ENCODE results near the gene STK24. TPM values are rescaled to one million over a fixed set of nuclear protein-coding genes. Genes with fewer than 3 reads are reported as not detected.

STK24 gene
- total RNA-seq, 1 experiment from 2014 or later = 107 TPM

DNA sequence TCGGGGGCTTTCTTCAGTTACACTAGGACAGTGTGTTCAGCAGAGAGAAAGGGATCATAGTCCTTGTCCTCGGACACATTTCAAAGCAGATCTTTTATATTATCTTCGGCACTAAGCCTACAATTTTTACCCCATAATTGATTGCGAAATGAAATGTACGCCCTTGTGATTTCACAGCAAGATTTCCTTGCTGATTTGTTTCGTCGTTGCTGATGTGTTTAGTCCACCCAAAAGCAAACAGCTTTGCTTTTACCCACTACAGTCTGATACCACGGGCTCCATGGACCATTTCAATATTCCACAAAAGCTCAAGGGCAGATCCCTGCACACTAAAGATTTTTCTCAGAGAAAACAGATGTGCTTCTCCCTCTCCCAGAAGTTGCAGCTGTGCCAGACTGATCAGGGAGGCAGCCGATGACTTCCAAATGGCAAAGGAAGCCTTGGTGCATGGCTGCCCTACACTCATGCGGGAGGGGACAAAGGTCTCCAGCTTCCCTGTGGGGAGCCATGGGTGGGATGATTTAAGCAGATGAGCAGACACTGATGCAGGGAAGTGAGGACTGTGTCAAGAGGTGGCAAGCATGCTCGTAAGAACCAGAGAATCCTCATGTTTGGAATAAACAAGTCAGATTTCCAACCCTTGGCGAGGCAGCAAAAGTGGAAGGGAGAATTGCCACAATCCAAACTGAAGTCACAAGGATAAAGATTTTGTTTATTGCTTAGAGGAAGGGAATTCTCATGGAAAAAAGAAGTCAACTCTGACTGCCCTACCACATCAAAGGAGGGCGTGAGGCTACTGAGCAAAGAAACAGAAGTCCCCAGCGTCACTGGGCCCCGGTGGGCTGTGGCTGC lies 81.1 kb downstream of the STK24 start:
- Histone ChIP-seq H3K4me3 (ENCODE audit: insufficient read depth, low read depth, low read length) (no peak overlapping the region), H3K27me3 (ENCODE audit: control insufficient read depth, insufficient read depth, low read length) (no peaks in the 10 kb centered on the region), H3K36me3 (replicated peaks; ENCODE audit: control insufficient read depth, insufficient read depth, low read length) (no peaks in the 10 kb centered on the region; the same call in 1 of the 2 replicates)
- no peak for DNase-seq

DNA sequence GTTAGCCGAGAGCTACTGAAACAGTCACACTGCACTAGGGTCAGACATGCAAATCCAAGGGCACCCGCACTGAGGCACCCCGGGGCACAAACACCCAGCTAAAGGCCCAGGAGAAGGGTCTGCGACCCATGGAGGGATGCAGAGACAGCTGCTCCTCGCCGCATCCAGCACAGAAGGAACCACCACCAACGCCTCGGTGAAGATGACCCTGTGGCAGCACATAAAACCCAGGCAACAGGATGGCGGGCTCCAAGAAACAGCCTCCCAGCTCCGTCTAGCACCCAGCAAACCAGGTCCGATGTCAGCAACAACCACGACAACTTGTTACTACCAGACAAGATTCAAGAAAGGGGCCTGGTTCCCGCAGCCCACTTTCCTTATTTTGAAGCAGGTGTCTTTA lies 82.1 kb downstream of the STK24 start:
- H3K36me3 ChIP-seq (replicated peaks; ENCODE audit: control insufficient read depth, insufficient read depth, low read length) = no peaks in the 10 kb centered on the region; the same call in 1 of the 2 replicates
- no peak overlapping the region for H3K4me3 ChIP-seq (ENCODE audit: insufficient read depth, low read depth, low read length)
- H3K27me3 ChIP-seq (ENCODE audit: control insufficient read depth, insufficient read depth, low read length) = no peaks in the 10 kb centered on the region
- no peak for DNase-seq

DNA sequence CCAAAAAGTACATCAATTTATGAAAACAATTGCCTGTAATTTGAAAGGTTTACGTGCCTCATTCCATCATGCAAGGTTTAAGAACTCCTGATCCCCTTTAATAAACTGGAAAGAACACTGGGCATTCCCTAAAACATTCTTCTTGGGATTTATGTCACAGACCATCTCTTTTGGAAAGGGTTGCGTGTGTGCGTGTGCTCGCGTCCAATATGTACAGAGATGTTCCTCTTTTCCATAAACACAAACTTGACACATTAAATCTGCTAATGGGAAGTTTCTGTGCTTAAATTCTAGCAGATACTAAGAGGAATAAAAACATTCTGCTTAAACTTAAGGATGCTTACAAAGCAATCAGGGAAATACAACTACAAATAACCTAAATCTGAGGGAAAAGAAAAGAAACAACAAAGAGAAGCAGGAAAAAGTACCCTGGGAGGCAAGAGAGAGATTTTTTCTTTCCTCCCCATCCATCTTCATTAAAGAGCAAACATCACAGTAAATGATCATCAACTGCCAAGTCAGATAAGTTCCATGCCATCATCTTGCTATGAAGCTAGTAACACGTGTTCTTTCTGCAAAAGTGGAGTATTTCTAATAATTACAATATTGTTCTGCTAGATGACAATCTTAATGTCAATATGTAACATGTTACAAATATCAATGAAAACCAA lies 83.7 kb downstream of the STK24 start:
- Histone ChIP-seq H3K27me3 (ENCODE audit: control insufficient read depth, insufficient read depth, low read length) (no peaks in the 10 kb centered on the region), H3K36me3 (replicated peaks; ENCODE audit: control insufficient read depth, insufficient read depth, low read length) (no peaks in the 10 kb centered on the region), H3K4me3 (ENCODE audit: insufficient read depth, low read depth, low read length) (no peak overlapping the region)
- DNase-seq = no peak

DNA sequence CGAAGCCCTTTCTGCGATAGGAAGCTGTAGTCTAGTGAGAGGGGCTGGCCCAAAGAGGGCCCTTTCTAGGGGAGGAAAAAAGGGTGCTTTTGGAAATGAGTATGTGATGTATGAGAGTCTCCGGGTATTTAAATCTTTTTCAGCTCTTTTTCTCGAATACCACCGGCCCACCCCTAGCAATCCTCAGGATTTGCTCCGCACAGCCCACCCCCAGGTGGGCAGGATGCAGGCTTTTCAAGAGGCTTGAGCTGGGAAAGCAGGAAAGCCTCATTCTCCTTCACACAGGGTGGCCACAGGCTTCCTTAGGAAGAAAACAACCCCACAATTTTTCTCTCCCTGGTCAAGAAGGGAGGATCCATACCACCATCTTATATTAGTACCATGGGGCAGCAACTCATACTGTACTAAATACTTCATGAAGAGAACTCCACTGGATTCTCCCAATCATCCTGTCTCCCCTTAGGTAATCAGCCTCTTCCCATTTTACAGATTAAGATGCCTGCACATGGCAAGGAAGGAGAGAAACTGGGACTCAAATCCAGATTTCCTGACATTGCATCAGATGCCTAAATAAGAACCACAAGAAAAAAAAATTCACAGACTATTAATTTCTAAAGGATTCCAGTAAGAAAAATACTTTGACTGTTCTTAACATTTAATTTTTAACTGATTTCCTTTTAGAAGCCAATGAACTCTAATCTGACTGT lies 84.4 kb downstream of the STK24 start:
- Histone ChIP-seq H3K4me3 (ENCODE audit: insufficient read depth, low read depth, low read length) (no peak overlapping the region), H3K27me3 (ENCODE audit: control insufficient read depth, insufficient read depth, low read length) (no peaks in the 10 kb centered on the region), H3K36me3 (replicated peaks; ENCODE audit: control insufficient read depth, insufficient read depth, low read length) (no peaks in the 10 kb centered on the region)
- DNase-seq = peak; percentile 75

DNA sequence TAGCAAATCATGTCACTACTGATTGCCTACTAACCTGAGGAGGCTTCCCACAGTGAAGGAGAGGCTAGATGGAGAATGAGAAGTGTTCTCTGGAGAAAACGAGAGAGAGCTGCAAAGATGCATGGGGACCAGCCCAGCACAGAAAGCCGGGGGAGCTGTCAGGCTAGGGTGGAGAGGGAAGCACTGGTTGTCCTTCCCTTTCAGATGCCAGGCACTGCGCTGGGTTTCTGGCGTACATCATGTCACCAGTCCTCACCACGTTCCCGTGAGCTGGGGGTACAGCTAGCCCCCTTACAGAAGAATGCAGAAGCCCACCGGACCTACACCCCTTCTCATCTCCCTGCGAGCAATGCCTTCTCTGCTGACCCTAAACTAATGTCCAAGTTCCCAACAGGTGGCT lies 86.0 kb downstream of the STK24 start:
- no peaks in the 10 kb centered on the region for H3K27me3 ChIP-seq (ENCODE audit: control insufficient read depth, insufficient read depth, low read length)
- no peak for DNase-seq
- no peak overlapping the region for H3K4me3 ChIP-seq (ENCODE audit: insufficient read depth, low read depth, low read length)
- no peaks in the 10 kb centered on the region for H3K36me3 ChIP-seq (replicated peaks; ENCODE audit: control insufficient read depth, insufficient read depth, low read length)

DNA sequence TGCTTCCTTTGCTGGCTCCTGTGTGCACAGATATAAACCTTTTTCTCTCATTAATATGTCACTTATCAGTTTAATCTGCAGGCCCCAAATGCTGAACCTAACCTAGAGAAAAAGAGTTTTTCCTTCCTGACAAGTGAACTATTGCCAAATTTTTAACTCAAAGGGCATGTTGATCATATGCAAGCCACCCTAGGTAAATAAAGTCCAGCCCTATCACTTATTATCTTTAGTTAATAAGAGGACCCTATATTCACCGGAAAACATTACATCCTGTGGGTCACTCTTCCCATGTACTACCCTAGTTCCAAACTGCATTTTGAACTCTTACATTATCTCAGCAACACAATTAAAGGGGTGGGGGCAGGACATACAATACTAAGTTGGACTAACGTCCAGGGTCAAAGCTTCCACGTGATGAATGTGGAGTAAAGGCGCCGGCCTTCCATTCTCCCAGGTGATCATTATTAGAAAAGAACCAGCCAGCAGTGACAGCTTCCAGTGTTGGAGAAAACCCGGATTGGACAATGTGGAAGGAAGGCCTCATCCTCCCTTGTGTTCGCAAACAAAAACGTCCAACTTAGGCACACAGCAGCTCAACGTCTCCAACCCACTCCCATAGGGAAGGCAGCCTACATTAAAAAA lies 86.6 kb downstream of the STK24 start:
- no peak for DNase-seq
- H3K36me3 ChIP-seq (replicated peaks; ENCODE audit: control insufficient read depth, insufficient read depth, low read length) = no peaks in the 10 kb centered on the region
- H3K4me3 ChIP-seq (ENCODE audit: insufficient read depth, low read depth, low read length) = no peak overlapping the region
- no peaks in the 10 kb centered on the region for H3K27me3 ChIP-seq (ENCODE audit: control insufficient read depth, insufficient read depth, low read length)

DNA sequence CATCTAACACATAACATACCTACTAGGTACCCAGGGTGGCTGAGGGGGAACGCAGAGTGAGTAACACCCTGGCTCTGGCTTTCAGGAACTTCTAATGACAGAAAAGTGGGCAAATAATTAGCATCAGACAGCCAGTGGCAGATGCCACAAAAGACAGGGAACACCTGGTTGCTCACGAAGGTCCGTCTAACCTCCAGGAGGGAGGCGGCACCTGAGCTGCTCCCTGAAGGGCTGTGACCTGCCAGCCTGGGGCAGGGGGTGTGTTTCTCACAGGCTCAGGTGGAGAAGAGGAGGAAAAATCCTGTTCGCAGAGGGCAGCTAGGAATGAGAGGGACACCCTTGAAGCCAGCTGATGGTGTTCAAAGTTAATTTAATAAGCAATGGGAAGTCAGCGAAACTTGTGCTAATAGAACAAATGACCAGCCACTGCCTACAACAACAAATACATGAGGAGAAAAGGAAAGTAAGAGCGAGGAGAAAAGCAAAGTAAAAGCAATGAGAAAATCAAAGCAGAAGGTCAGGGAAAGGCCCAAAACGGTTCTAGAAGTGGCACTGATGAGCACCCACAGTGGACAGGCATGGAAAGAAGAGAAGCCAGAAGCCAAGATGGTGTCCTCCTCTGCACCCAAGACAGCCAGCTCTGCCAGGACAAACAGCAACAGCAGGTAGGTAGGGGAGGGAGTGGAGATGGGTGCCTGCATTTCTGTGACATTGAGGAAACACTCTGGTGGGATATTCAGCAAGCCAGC lies 87.3 kb downstream of the STK24 start:
- no peak for DNase-seq
- Histone ChIP-seq H3K27me3 (ENCODE audit: control insufficient read depth, insufficient read depth, low read length) (no peaks in the 10 kb centered on the region), H3K36me3 (replicated peaks; ENCODE audit: control insufficient read depth, insufficient read depth, low read length) (no peaks in the 10 kb centered on the region), H3K4me3 (ENCODE audit: insufficient read depth, low read depth, low read length) (no peak overlapping the region)

DNA sequence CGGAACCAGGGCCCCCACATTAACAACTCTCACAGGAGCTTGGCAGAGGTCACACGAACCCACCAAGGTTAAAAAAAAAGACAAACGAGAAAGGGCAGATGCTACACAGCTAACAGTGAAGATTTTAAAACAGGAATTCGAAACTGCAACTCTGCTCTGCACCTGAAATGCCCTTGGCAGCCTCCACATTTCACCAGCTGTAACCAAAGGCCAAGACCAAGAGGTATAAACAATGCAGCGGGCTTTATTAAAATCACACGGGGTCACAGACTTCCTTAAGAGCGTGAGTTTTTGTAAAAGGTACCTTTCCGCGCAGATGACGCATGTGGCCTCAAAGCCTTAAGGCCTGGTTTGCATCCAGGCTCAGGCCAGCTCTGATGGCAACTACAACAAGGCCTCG lies 88.2 kb downstream of the STK24 start:
- DNase-seq = no peak
- Histone ChIP-seq H3K4me3 (ENCODE audit: insufficient read depth, low read depth, low read length) (no peak overlapping the region), H3K36me3 (replicated peaks; ENCODE audit: control insufficient read depth, insufficient read depth, low read length) (no peaks in the 10 kb centered on the region), H3K27me3 (ENCODE audit: control insufficient read depth, insufficient read depth, low read length) (no peaks in the 10 kb centered on the region)

DNA sequence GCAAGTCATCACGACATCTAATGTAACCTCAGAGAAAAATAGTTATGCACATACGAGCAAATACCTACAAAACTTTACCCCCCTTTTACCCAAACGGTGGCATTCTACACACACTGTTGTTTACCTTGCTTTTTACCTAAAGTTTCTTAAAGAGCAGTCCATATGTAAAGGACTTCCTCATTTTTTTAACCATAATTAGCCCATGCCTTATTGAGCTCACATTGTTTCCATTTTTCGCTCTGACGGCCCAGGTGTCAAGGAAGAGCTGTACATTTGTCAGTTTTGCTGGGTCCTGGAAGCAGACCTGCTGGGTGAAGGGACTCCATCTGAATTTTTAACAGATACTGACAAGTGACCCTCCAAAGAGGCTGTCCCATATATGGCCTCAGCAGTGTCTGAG lies 89.4 kb downstream of the STK24 start:
- H3K4me3 ChIP-seq (ENCODE audit: insufficient read depth, low read depth, low read length) = no peak overlapping the region
- DNase-seq = no peak
- no peaks in the 10 kb centered on the region for H3K36me3 ChIP-seq (replicated peaks; ENCODE audit: control insufficient read depth, insufficient read depth, low read length)
- H3K27me3 ChIP-seq (ENCODE audit: control insufficient read depth, insufficient read depth, low read length) = no peaks in the 10 kb centered on the region

DNA sequence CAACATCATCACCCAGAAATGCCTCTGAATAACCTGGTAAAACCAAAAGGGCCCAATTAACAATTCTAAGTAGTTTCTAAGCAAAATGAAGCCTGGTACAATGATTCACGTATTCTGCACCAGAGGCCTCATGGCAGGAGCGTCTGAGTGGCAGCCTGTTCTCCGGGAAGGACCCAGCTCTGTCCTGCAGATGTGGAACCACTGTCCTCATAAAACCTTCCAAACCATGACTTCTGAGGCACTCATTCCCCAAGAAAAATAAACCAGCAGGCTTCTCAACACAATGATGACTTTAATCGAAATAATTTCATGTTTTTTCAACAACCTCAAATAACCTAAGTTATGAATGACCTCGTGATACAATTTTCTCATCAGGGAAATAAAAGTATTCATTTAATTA lies 89.9 kb downstream of the STK24 start:
- no peak for DNase-seq
- no peaks in the 10 kb centered on the region for H3K36me3 ChIP-seq (replicated peaks; ENCODE audit: control insufficient read depth, insufficient read depth, low read length)
- no peaks in the 10 kb centered on the region for H3K27me3 ChIP-seq (ENCODE audit: control insufficient read depth, insufficient read depth, low read length)
- H3K4me3 ChIP-seq (ENCODE audit: insufficient read depth, low read depth, low read length) = no peak overlapping the region

DNA sequence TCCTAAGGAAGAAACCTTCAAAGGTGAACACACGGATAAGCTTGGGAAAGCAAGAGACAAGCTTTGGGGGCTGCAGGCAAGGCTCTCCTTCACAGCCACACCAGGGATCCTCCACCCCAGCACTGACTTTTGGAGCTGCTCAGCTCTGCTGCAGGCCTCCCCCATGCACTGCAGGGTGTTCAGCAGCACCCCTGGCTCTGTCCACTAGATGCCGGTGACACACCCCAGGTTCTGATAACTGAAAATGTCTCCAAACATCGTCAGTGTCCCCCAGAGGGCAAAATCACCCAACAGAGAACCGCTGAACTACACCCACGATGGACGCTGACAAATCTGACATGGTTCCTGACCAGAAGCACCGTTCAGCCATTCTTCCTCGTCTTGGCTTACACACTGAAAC lies 90.5 kb downstream of the STK24 start:
- Histone ChIP-seq H3K4me3 (ENCODE audit: insufficient read depth, low read depth, low read length) (no peak overlapping the region), H3K27me3 (ENCODE audit: control insufficient read depth, insufficient read depth, low read length) (no peaks in the 10 kb centered on the region), H3K36me3 (replicated peaks; ENCODE audit: control insufficient read depth, insufficient read depth, low read length) (no peaks in the 10 kb centered on the region)
- no peak for DNase-seq

DNA sequence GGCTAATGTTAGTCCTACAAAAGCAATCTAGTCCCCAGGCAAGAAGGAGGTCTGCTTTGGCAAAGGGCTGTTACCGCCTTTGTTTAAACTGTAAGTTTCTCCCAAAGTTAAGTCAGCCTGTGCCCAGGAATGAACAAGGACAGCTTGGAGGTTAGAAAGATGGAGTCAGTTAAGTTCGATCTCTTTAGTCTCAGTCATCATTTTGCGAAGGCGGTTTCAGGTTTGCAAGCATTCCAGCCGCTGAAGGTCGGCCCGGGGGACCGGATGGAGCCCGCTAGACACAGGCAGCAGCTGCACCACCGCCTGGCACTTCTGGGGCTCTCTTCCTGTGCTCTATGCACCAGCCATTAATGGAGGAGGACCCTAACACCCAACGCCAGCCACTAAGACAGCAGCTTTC lies 91.3 kb downstream of the STK24 start:
- Histone ChIP-seq H3K4me3 (ENCODE audit: insufficient read depth, low read depth, low read length) (no peak overlapping the region), H3K27me3 (ENCODE audit: control insufficient read depth, insufficient read depth, low read length) (no peaks in the 10 kb centered on the region), H3K36me3 (replicated peaks; ENCODE audit: control insufficient read depth, insufficient read depth, low read length) (no peaks in the 10 kb centered on the region)
- no peak for DNase-seq

DNA sequence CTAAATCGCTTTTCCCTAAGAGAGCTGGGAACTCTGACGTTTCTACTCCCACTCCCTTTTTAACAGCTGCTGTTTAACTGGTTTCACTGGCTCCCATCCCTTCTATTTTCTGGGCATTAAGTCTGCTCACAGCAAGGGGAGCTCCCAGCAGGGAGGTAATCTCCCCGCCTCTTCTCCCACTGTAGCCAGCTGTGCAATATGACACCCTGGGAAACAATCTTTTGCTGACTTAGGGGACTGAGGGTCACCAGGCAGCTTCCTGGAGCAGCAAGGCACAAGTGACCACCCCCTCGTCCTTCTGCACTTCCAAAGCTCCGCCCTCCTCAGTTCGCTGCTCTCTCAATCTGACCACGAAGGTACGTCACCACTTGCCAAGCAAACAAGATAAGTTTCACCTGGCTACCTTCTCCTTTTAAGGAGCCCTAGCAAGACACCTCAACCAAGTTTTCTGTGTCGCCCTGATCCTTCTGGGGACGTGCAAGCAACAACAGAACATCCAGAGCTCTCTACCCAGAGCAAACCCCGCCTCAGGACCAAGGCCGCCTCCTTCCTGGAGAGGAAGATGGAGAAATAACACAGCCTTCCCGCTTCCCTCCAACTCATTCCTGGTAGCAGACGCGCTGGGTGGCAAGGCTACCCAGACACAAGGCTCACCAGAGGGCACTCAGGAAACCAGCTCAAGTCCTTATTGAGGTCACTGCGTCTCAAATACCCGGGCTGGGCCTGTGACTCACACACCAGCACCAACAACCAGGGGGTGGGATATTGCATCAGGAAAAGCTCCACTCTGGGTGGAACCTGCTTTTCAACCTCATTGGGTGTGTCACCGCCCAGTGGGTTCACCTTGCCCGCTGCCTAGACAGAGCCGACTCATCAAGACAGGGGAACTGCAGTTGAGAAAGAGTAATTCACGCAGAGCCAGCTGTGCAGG lies 92.4 kb downstream of the STK24 start:
- Histone ChIP-seq H3K27me3 (ENCODE audit: control insufficient read depth, insufficient read depth, low read length) (no peaks in the 10 kb centered on the region), H3K4me3 (ENCODE audit: insufficient read depth, low read depth, low read length) (no peak overlapping the region), H3K36me3 (replicated peaks; ENCODE audit: control insufficient read depth, insufficient read depth, low read length) (no peaks in the 10 kb centered on the region)
- peak; percentile 80 for DNase-seq
